Endothelial cell of umbilical vein (primary cell): ENCODE measurements around the gene CLSTN2. TPM values are rescaled to one million over a fixed set of nuclear protein-coding genes. Genes with fewer than 3 reads are reported as not detected.

Experiments
- BruUV-seq: library from RNA; stranded (reverse); fragments of 400-500 nt; replicated peaks from 2 replicates; lab custom pipeline; 2021; lab: Mats Ljungman, UMichigan
- CTCF ChIA-PET: fragments of 300-600, 350-600 bp; sonication (Branson Sonifier 250); formaldehyde crosslinking; loops from one replicate; lab custom pipeline; 2021; ENCODE audit warnings: antibody characterized with exemption, inconsistent platforms; lab: Charles Lee
- POLR2A ChIA-PET: fragments of 300-600, 350-600 bp; sonication (Branson Sonifier 250); formaldehyde crosslinking; loops from one replicate; lab custom pipeline; 2021; ENCODE audit warnings: antibody characterized with exemption, inconsistent platforms; lab: Charles Lee
- DNase-seq: peaks from one replicate; pipeline ENCODE4 v3.0.0-alpha.2; 2011; ENCODE audit warnings: low read depth, low spot score
- FAIRE-seq: peaks from 2 replicates; lab custom pipeline; 2011; peaks lifted over from hg19 to GRCh38; lab: Jason Lieb, UNC
- H2AFZ ChIP-seq: 2 replicates; pipeline ENCODE4 v1.6.0; 2012; ENCODE audit warnings: low read depth, low read length, control low read depth, inconsistent platforms
- H3K27ac ChIP-seq: 2 replicates; pipeline ENCODE4 v1.5.1; 2011; ENCODE audit warnings: low read depth, mild to moderate bottlenecking, control low read depth, low read length, moderate library complexity; ENCODE audit not compliant: insufficient read depth
- H3K27me3 ChIP-seq, 2 experiments: 2 replicates each; pipeline versions ENCODE4 v1.6.0 to v1.6.1; 2011; ENCODE audit warnings: low read length in 2 of 2, mixed read lengths in 1 of 2; ENCODE audit not compliant: control insufficient read depth in 2 of 2, insufficient read depth in 2 of 2
- H3K36me3 ChIP-seq, 2 experiments: 2 replicates in 1 of 2; 3 replicates in 1 of 2; pipeline ENCODE4 v1.5.1; 2011; ENCODE audit warnings: low read length in 2 of 2, mild to moderate bottlenecking in 1 of 2, moderate library complexity in 1 of 2; ENCODE audit not compliant: control insufficient read depth in 2 of 2, insufficient read depth in 2 of 2; ENCODE audit errors: extremely low read depth in 1 of 2
- H3K4me1 ChIP-seq: 3 replicates; pipeline ENCODE4 v1.5.1; 2011; ENCODE audit warnings: mild to moderate bottlenecking, low read length; ENCODE audit not compliant: control insufficient read depth, insufficient read depth; ENCODE audit errors: extremely low read depth
- H3K4me2 ChIP-seq: 2 replicates; pipeline ENCODE4 v1.6.1; 2011; ENCODE audit warnings: low read length, control low read depth, mixed read lengths; ENCODE audit not compliant: insufficient read depth
- H3K4me3 ChIP-seq, 3 experiments: fragments of 200-600 bp in 1 of 3; sonication (generic), shearing (Covaris generic) in 1 of 3; replicated peaks in 1 of 3; 2 replicates each; pipeline ENCODE4 v1.5.1; 2011 to 2016; ENCODE audit warnings: control low read depth in 3 of 3, low read length in 3 of 3, mild to moderate bottlenecking in 2 of 3, inconsistent platforms in 1 of 3, low read depth in 1 of 3, moderate library complexity in 1 of 3; ENCODE audit not compliant: insufficient read depth in 1 of 3
- H3K79me2 ChIP-seq: 2 replicates; pipeline ENCODE4 v1.6.0; 2012; ENCODE audit warnings: low read length, inconsistent platforms; ENCODE audit not compliant: control insufficient read depth, insufficient read depth
- H3K9ac ChIP-seq: replicated peaks from 2 replicates; pipeline ENCODE3; 2011; ENCODE audit warnings: low read length, control low read depth; ENCODE audit not compliant: insufficient read depth; ENCODE audit errors: extremely low read depth
- H3K9me1 ChIP-seq: replicated peaks from 3 replicates; pipeline ENCODE4 v1.6.0; 2011; ENCODE audit warnings: mild to moderate bottlenecking, low read length; ENCODE audit not compliant: control insufficient read depth, insufficient read depth; ENCODE audit errors: extremely low read depth
- H3K9me3 ChIP-seq: replicated peaks from 2 replicates; pipeline ENCODE4 v1.5.1; 2012; ENCODE audit warnings: low read length, inconsistent platforms; ENCODE audit not compliant: control insufficient read depth, insufficient read depth
- H4K20me1 ChIP-seq: replicated peaks from 2 replicates; pipeline ENCODE3; 2011; ENCODE audit warnings: mild to moderate bottlenecking, low read length; ENCODE audit not compliant: control insufficient read depth, insufficient read depth; ENCODE audit errors: extremely low read depth
- EZH2 ChIP-seq: IDR thresholded peaks from 2 replicates; pipeline ENCODE4 v1.6.1; 2012; ENCODE audit warnings: borderline replicate concordance, low read depth, mild to moderate bottlenecking, moderate library complexity, low read length, inconsistent platforms; ENCODE audit not compliant: severe bottlenecking
- FOS ChIP-seq: IDR thresholded peaks from 2 replicates; pipeline ENCODE4 v1.6.1; 2011; ENCODE audit warnings: mild to moderate bottlenecking, low read length, moderate library complexity, borderline replicate concordance; ENCODE audit not compliant: insufficient read depth
- GATA2 ChIP-seq: IDR thresholded peaks from 2 replicates; pipeline ENCODE4 v1.7.0; 2011; ENCODE audit warnings: low read depth, mild to moderate bottlenecking, moderate library complexity, mixed read lengths, low read length; ENCODE audit not compliant: insufficient read length, insufficient read depth
- JUN ChIP-seq: IDR thresholded peaks from 2 replicates; pipeline ENCODE4 v1.6.1; 2011; ENCODE audit warnings: borderline replicate concordance, low read depth; ENCODE audit not compliant: insufficient read length, insufficient read depth
- MYC ChIP-seq: IDR thresholded peaks from one replicate; pipeline ENCODE4 v1.6.1; 2011; ENCODE audit warnings: mild to moderate bottlenecking, low read depth, low read length
- POLR2A ChIP-seq: IDR thresholded peaks from 2 replicates; pipeline ENCODE4 v1.6.1; 2012; ENCODE audit warnings: low read depth, mild to moderate bottlenecking, control low read depth, low read length
- POLR2AphosphoS5 ChIP-seq: IDR thresholded peaks from 2 replicates; pipeline ENCODE4 v1.6.1; 2012; ENCODE audit warnings: low read depth, mild to moderate bottlenecking, control low read depth, low read length, moderate library complexity; ENCODE audit not compliant: insufficient read depth
- dilution Hi-C: fragments of 300-500 bp; cut with MboI; formaldehyde crosslinking; loops from one replicate; pipeline ENCODE4 v1.15.0; 2019; ENCODE audit warnings: low sequenced_read_pairs; ENCODE audit not compliant: extremely low pct_ligation_motif_present
- intact Hi-C: fragments of 100-400 bp; cut with micrococcal nuclease; formaldehyde crosslinking; loops from one replicate; pipeline ENCODE4 v1.10.0; 2022
- polyA plus RNA-seq, 4 experiments: library from polyadenylated mRNA; depleted of rRNA in 3 of 4; stranded (reverse) in 3 of 4; unstranded in 1 of 4; fragments of >200 nt; gene quantifications; 2 replicates each; pipeline versions ENCODE4 v1.2.1 to v1.2.3, GENCODE V29; 2011 to 2012; ENCODE audit warnings: missing spikeins in 1 of 4
- total RNA-seq: library from RNA; stranded (reverse); gene quantifications from 2 replicates; pipeline ENCODE4 v1.2.3, GENCODE V29; 2021
- TF ChIP-seq, protein P1 (sequence below): IDR thresholded peaks from 2 replicates; pipeline ENCODE4 v1.6.1; 2011; ENCODE audit not compliant: insufficient read depth, insufficient read length
- TF ChIP-seq, protein P2 (sequence below), 2 donors: IDR thresholded peaks; 1 replicate in 1 of 2; 2 replicates in 1 of 2; pipeline ENCODE4 v1.5.1; 2011; ENCODE audit warnings: low read length in 2 of 2, mild to moderate bottlenecking in 2 of 2, moderate library complexity in 2 of 2, control low read depth in 1 of 2, inconsistent platforms in 1 of 2, low read depth in 1 of 2; ENCODE audit not compliant: insufficient read depth in 1 of 2; ENCODE audit errors: extremely low read depth in 1 of 2

The CLSTN2 gene
- total and polyA plus RNA-seq, 2 donors (not counting 3 experiments of a cell fraction or from before 2014, with no cell fraction given), result 0.26 to 0.38 TPM

DNA sequence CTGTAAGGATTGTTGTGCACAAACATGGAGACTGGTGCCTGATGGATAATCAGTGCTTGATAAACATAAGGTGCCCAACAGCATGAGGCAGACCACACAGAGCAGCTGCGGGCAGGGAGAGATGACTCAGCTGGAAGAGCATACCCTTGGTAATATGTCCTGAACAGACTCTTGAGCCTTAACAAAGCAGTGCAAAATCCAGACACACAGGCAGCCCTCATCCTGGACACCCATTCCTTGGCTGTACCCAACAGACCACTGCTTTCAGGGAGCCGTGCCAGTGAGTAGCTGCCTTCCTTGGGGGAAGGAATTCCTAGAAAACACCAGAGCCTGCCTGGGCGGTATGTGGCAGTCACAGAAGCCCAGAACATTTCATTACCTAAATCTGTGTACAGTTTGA is 156.2 kb downstream of the CLSTN2 start:
- DNase-seq (no peak), FAIRE-seq (no peak)
- intact Hi-C loops, result no loop called here
- TF ChIP-seq, protein P1, sequence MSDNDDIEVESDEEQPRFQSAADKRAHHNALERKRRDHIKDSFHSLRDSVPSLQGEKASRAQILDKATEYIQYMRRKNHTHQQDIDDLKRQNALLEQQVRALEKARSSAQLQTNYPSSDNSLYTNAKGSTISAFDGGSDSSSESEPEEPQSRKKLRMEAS, result no peak
- TF ChIP-seq MYC, result no peak
- TF ChIP-seq EZH2, result no peak
- TF ChIP-seq POLR2AphosphoS5, result no peak
- TF ChIP-seq GATA2, result no peak
- TF ChIP-seq POLR2A, result no peak
- no peak for TF ChIP-seq JUN
- TF ChIP-seq, protein P2, sequence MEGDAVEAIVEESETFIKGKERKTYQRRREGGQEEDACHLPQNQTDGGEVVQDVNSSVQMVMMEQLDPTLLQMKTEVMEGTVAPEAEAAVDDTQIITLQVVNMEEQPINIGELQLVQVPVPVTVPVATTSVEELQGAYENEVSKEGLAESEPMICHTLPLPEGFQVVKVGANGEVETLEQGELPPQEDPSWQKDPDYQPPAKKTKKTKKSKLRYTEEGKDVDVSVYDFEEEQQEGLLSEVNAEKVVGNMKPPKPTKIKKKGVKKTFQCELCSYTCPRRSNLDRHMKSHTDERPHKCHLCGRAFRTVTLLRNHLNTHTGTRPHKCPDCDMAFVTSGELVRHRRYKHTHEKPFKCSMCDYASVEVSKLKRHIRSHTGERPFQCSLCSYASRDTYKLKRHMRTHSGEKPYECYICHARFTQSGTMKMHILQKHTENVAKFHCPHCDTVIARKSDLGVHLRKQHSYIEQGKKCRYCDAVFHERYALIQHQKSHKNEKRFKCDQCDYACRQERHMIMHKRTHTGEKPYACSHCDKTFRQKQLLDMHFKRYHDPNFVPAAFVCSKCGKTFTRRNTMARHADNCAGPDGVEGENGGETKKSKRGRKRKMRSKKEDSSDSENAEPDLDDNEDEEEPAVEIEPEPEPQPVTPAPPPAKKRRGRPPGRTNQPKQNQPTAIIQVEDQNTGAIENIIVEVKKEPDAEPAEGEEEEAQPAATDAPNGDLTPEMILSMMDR (IDR thresholded peaks at IDR 0.05; ENCODE audit: extremely low read depth in 1 of 2, insufficient read depth in 1 of 2, low read depth in 1 of 2, low read length in 2 of 2), result no peak
- TF ChIP-seq FOS, result no peak
- no peaks in the 10 kb centered on the region for H3K36me3 ChIP-seq
- H3K27me3 ChIP-seq, result no peaks in the 10 kb centered on the region
- H3K9me3 ChIP-seq, result no peaks in the 10 kb centered on the region
- BruUV-seq, result no TSS peak
- no peak overlapping the region for H3K4me3 ChIP-seq
- no peaks in the 10 kb centered on the region for H4K20me1 ChIP-seq
- H2AFZ ChIP-seq, result no peak overlapping the region
- H3K9me1 ChIP-seq, result no peaks in the 10 kb centered on the region
- dilution Hi-C loops, result no loop called here
- ChIA-PET CTCF (no interaction called here), POLR2A (no interaction called here)
- H3K4me2 ChIP-seq, result no peak overlapping the region
- no peaks in the 10 kb centered on the region for H3K79me2 ChIP-seq
- no peak overlapping the region for H3K9ac ChIP-seq
- H3K4me1 ChIP-seq, result no peaks in the 10 kb centered on the region
- no peak overlapping the region for H3K27ac ChIP-seq
